ENCODE data around the gene HES6.
"Not testable (repeated sequence)": the region's sequence is repeated elsewhere in the genome, so short reads cannot be mapped to it uniquely, and the experiment has no call there.

Gene HES6

DNA sequence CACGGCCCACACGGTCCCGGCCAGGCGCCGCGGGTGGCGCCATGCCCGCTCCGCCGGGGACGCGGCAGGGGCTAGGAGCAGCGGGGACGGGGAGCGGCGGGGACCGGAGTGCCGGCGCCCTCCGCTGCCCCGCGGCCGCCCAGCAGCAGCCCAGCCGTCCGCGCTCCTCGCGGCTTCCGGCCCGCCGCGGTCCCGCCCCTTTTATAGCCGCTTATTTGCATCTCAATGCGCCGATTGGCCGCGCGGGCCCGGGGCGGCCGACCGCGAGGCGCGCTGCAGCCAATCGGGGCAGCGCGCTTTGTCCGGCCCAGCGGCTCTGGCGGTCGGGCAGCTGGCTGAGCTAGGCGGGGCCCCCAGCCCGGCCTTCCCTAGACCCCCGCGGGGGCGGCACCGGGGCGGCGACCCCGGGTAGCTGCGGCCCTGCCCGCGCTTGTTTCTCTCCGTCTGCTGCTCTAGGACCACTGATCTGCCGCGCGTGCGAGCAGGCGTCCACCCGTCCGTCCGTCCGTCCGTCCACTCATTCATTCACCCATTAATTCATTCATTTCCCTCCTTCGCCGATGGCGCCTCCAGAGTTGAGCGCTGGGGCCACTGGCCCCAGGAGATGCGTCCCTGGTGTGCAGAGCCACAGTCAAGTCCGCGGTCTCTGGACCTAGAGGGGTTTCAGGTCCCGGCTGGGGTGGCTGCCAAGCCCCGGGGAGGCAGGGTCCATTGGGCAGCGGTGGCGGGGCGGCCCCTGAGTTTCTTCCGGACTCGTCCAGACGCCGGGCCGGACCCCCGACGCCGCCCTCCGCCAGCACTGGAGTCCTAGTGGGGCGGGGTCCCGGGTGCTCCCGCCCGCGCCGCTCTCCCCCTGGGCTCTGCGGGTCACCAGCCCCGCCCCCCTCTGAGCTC is at the start of gene HES6:
Gene HES6 (minus strand): TSS at position 176 of the 894 bp plus-strand sequence. CDS start 133 bp downstream, at position 43.
- peak; percentile 83 for DNase-seq (ENCODE audit: low spot score)

DNA sequence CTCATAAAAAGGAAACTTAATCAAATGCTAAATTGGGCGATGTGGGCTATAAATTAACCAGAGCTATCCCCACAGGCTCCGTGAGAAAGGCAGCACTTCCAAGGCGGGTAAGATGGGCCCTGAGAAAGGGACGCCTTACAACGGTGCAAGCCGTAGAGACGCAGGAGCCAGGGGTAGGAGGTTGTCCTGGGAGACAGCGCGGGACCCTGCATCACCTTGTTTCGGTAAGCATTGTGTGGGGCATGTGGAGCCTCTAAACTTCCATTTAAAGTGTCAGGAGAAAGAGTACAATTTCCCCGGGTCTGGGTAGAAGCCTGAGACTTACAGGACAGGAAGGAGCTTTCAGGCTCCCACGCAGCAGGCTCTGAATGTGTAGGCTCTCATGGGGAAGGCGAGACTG is 49.7 kb upstream of the HES6 start:
- DNase-seq (ENCODE audit: low spot score) = no peak

DNA sequence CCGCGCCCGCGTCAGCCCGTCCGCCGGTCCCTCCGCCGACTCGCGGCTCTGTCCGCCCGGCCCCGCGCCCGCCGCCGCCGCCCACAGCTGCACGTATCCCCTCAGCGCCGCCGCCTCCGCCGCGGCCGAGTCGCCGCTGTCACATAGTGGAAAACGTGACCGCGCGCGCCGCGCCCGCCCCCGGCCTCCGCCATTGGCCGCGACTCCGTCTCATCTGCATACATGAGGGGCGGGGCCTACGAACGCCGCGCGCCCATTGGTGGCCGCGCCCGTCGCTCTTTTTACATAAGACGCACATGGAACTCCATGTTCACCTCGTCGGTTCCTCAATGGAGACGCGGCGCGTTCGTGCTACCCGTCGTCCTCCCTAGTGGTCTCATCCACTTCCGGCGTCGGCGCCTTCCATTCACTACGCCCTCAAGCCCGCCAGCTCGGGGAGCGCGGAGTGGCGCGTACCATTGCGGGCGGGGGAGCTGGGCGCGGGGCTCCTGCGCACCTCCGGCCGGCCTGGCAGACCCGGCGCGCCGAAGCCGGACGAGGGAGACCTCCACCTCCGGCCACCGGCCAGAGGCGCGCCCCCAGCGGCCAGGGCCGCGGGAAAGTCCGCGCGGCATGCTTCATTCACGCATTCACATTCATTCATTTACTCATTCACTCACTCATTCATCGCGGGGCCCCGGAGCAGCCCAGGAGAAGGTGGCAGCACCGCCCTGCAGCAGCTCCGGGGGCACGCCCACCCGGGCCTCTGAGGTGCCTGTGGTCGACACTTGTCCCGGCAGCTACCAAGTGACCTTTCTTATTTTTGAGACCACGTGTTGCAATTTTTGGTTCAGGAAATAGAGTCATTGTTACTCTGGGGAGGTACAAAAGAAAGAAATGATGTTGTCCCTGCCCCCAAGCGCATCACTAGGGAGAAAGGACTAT is 49.1 kb upstream of the HES6 start:
- DNase-seq (ENCODE audit: low spot score) = peak; percentile 98

DNA sequence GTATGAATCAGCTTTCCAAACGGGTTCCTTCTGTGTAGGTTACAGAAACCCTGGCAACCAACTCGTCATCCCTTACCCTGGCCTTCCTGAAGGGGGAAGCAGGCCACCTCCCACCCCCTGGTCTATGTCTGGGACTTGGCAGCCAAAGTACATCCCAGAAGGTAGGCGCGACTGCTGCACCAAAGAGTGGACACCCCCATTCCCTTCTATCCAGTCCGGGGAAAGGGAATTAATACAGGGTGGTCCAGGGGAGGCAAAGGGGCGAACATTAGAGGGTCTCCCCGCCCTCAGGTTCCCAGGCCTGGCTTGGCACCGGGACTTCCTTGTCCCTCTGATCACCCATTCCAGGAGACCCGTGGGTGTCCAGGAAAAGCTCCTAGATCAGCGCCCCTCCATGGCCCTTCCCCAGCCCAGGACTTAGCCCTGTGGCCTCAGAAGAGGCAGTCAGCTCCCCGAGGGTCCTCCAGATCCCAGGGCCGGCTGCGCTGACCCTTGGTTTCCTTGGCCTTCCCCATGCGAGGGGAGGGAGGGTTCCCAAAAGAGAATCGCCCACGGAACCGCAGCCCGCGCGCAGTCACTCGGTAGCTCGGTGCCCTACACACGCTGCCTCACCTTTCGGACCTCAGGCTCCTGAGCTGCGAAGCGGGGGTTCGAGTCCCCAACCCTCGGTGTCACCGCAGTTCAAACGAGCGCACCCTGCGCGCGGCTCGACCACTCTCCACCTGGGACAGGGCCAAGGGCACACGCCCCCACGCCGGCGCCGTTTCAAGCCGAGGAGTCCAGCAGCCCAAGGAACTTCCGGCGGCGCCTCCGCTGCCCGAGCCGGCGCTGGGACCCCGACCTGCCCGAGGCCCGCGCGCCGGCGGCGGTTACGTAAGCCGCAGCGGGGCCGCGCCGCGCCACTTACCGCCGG is 48.2 kb upstream of the HES6 start, which contains the start of gene PER2:
Gene PER2 (minus strand): TSS at position 874 of the 913 bp plus-strand sequence. CDS start 10,674 bp downstream, outside the sequence.
- peak; percentile 64 for DNase-seq (ENCODE audit: low spot score)

GRCh38 chr2:238286987-238287736 is 47.3 kb upstream of the HES6 start:
- no peak for DNase-seq (ENCODE audit: low spot score)

GRCh38 chr2:238286551-238286950 is 46.7 kb upstream of the HES6 start:
- DNase-seq (ENCODE audit: low spot score) = peak; percentile 53

DNA sequence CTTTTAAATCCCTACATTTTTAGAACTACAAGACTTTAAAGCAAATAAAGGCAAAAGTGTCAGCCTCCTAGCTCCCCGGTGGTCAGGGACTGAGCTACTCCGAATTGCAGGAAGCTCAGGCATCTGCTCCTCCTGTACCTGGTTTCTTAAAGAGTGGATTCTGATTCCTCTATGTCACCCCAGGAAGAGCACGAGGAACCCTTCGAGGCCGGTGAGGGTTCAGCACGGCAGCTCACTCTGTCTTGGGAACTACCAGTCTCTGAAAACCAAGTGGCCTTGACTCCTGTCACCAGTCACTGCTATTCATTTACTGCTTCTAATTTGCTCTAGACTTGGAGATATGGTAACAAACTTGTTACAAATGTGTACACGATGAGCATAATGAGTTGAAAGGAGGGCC is 46.3 kb upstream of the HES6 start:
- no peak for DNase-seq (ENCODE audit: low spot score)

DNA sequence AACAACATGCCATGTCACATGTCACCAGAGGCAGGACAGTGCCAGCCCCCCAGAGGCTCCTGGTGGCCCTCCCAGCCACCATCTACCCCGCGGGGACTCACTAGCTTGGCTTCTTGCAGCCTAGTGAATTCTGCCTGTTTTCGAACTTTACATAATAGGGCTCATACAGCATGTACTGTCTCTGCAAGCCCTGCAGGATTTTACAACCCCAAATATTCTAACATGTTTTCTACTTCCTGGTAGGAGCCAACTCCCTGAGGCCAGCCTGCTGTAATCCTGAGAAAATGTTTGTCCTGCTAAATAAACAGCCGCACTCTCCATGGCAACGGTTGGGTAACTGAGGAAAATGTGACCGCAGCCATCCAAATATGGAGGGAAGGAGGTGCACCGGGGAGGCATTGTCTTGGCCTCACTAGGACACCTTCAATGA is 45.8 kb upstream of the HES6 start:
- no peak for DNase-seq (ENCODE audit: low spot score)

DNA sequence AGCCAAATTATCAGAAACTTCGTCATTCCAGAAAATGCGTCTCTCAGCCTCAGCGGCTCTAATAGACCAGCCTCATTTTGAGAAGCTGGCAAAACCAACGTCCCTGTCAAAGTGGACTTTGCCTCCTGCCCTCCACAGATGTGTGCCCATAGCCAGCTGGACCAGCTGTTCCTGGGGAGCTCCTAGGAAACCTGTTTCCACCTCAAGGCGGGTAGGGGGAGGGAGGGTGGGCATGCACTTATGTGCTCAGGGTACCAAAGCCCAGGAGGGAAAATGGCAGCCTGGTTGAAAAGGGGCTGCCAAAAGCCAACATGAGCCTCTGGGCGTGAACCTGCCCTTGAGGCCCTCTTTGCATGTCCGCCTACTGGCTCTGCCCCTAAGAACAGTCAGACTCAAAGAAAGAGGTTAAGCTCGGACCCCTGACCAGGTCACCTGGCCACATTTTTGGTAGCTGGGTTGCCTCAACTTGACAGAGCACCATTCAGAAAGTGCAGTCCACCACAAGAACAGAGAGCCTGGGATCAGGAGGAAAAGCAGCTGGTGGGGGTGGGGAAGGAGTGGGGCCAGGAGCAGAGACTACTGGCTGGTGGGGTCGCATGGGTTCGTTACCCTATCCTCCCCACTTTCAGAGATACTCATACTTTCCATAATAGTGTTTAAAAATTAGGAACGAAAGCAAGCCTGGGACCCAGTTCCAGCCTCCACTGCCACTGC is 45.1 kb upstream of the HES6 start:
- DNase-seq (ENCODE audit: low spot score) = no peak

DNA sequence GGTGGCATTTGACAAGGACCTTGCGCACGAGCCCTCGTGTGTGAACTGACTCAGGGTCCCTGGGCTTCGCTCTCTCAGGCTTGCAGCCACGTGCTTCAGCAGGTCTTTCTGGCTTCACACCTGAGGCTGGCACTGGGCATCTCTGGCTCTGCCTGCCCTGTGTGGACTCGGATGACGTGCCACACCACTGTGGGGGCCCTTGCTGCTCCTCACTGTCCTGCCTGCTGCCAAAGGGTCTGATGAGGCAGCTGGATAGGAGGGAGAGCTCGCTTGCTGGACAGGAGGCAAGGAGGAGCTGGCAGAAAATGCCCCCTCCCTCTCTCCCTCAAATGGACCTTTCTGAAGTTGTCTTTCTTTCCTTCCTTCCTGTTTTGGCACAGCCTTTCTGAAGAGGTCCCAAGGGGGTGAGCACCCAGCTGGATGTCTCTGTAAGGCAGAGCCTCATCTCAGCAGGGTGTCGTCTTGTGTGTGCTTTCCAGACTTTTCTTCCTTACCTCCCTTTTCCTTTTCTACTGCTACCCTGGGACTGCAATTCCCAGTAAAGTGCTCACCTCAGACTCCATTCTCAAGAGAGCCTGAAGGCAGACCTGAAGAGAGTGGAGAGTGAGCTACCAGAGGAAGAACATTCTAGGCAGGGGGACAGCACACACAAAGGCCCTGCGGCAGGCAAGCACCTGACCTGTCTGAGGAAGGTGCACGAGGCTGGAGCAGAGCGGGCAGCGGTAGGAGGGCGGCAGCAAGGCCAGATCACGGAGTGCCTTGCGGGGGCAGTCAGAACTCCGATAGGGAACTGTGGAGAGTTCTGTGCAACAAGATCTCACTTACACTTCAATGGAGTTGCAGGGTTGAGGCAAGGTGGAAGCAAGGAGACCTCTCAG is 43.3 kb upstream of the HES6 start:
- DNase-seq (ENCODE audit: low spot score) = peak; percentile 26

- no peak for DNase-seq (ENCODE audit: low spot score)
Observed at GRCh38 chr2:238281826-238282480, 42.1 kb upstream of the HES6 start.

DNA sequence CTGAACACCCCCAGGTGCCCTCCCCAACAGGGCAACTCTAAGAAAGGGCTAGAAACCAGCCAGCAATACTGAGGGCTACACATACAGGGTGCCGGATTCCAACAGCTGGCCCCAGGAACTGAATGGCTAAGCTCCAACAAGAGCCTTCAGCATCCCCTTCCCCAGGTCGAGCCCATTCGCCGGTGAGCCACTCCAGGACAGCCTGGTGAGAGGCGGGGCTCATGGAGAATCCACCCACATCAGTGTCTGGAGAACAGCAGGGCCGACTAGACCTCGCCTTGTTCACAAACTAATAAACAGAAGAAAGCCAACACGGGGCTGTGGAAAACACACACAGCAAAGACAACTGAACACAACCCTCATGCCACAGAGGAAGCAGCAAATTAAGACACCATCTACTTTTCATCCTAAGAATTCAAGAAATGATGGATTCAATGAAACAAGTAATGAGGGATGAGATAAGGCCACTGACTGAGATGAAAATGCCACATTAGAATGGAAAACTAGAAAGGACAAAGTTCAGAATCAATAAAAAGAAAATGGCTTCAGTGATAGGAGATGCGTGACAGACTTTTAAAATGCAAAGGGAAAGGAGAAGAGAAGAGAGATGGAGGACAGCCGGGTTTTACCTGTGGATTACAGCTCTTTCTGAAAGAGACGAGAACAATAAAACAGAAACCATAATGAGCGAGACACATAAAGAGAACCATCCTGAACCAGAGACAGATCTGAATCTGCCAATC is 40.4 kb upstream of the HES6 start:
- DNase-seq (ENCODE audit: low spot score) = no peak

GRCh38 chr2:238279324-238279682 is 39.5 kb upstream of the HES6 start:
- DNase-seq (ENCODE audit: low spot score) = no peak

- DNase-seq (ENCODE audit: low spot score) = no peak
Observed at GRCh38 chr2:238278626-238279323, 38.9 kb upstream of the HES6 start.

- DNase-seq (ENCODE audit: low spot score) = no peak
Observed at GRCh38 chr2:238277695-238278094, 37.9 kb upstream of the HES6 start.

DNA sequence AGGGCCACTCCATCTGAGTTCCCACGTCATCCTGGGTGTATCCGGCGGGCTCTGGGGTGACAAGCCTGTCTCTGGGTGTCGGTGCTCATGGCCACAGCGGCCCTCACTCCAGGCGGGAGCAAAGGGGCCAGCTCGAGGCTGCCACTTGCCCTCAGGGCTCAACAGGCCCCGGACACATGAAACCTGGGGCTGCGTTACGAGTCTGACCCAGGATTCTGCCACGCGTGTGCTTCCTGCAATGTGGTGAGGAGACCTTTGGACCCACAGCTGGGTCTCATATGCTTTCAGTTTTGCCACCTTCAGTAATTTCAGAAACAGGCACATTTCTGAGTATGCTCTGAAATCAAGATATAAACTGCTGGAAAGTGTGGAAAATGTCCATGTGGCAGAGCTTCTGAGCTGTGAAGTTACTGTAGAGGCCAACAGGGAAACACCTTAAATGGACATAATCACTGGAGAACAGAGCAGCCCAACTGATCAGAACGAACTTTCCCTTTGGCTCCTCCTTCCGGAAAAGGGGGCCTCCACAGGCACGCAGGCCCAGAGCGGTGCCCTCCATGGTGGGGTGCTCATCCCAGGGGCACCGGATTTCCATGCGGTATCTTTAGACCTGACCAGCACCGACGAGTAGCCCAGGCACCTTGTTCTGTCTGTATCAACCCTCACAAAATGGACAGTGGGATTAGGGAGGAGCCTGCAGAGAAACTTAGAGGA is 34.5 kb upstream of the HES6 start:
- no peak for DNase-seq (ENCODE audit: low spot score)

DNA sequence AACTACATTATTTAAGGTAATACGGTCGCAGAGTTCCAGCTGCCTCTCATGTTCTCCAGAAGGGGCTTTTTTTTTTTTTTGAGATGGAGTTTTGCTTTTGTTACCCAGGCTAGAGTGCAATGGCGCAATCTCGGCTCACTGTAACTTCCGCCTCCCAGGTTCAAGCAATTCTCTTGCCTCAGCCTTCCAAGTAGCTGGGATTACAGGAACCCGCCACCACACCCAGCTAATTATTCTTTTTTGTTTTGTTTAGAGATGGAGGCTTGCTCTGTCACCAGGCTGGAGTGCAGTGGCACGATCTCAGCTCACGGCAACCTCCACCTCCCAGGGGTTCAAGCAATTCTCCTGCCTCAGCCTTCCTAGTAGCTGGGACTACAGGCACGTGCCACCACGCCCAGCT is 33.6 kb upstream of the HES6 start:
- not testable (repeated sequence) for DNase-seq (ENCODE audit: low spot score)

All from NAMALWA (cell line).